CD4-positive, alpha-beta T cell (primary cell): ENCODE data around the gene CABP2. TPM values are rescaled to one million over a fixed set of nuclear protein-coding genes. Genes with fewer than 3 reads are reported as not detected.

Experiments used
- ATAC-seq: fragments of 200-7000 bp; cut with Tn5 transposase; one replicate; pipeline ENCODE4 v1.10.0; 2022; ENCODE audit warnings: mild to moderate bottlenecking; ENCODE audit not compliant: poor library complexity
- CTCF ChIA-PET: fragments of 350-600 bp; sonication (Branson Sonifier 250); formaldehyde crosslinking; loops from one replicate; lab custom pipeline; 2021; ENCODE audit warnings: antibody characterized with exemption, inconsistent platforms; lab: Charles Lee
- POLR2A ChIA-PET: fragments of 350-600 bp; sonication (Branson Sonifier 250); formaldehyde crosslinking; loops from one replicate; lab custom pipeline; 2021; ENCODE audit warnings: antibody characterized with exemption, inconsistent platforms; lab: Charles Lee
- DNase-seq, 14 experiments: peaks; one replicate each; pipeline ENCODE4 v3.0.0-alpha.2; 2013 to 2020; ENCODE audit warnings: mixed read lengths in 2 of 14
- H3K27ac ChIP-seq, 2 donors: one replicate each; pipeline versions ENCODE4 v1.5.1 to v1.7.0; 2013; ENCODE audit warnings: low read length in 2 of 2, low read depth in 1 of 2, mild to moderate bottlenecking in 1 of 2
- H3K27me3 ChIP-seq, 2 experiments: 1 replicate in 1 of 2; 2 replicates in 1 of 2; pipeline versions ENCODE4 v1.6.1 to v1.7.0; 2013; ENCODE audit warnings: low read length in 2 of 2, control low read depth in 1 of 2, mild to moderate bottlenecking in 1 of 2, moderate library complexity in 1 of 2; ENCODE audit not compliant: insufficient read depth in 2 of 2, control insufficient read depth in 1 of 2
- H3K36me3 ChIP-seq: one replicate; pipeline ENCODE4 v1.6.1; 2013; ENCODE audit warnings: low read length, control low read depth; ENCODE audit not compliant: insufficient read depth
- H3K4me1 ChIP-seq: one replicate; pipeline ENCODE4 v1.6.1; 2013; ENCODE audit warnings: low read length, control low read depth; ENCODE audit not compliant: insufficient read depth
- H3K4me3 ChIP-seq: one replicate; pipeline ENCODE4 v1.5.1; 2013; ENCODE audit warnings: mild to moderate bottlenecking, low read length, moderate library complexity
- H3K9me3 ChIP-seq, 2 experiments: 1 replicate in 1 of 2; 2 replicates in 1 of 2; pipeline versions ENCODE4 v1.6.1 to v1.7.0; 2013; ENCODE audit warnings: low read length in 2 of 2, mild to moderate bottlenecking in 2 of 2, control low read depth in 1 of 2, moderate library complexity in 1 of 2; ENCODE audit not compliant: control insufficient read depth in 1 of 2, insufficient read depth in 1 of 2
- H3K27ac Mint-ChIP-seq: one replicate; pipeline ENCODE4 v1.8.0; 2020; ENCODE audit warnings: mixed read lengths
- H3K27me3 Mint-ChIP-seq: one replicate; pipeline ENCODE4 v1.8.0; 2021; ENCODE audit warnings: mixed read lengths
- H3K36me3 Mint-ChIP-seq: one replicate; pipeline ENCODE4 v1.8.0; 2021; ENCODE audit warnings: low read depth, mixed read lengths
- H3K4me1 Mint-ChIP-seq: one replicate; pipeline ENCODE4 v1.8.0; 2021; ENCODE audit warnings: low read depth, mixed read lengths
- H3K4me3 Mint-ChIP-seq: one replicate; pipeline ENCODE4 v1.8.0; 2020; ENCODE audit warnings: mild to moderate bottlenecking, mixed read lengths
- H3K9me3 Mint-ChIP-seq: one replicate; pipeline ENCODE4 v1.8.0; 2020; ENCODE audit warnings: mixed read lengths
- intact Hi-C, 2 experiments: fragments of 100-400 bp; cut with DNase I in 1 of 2; cut with micrococcal nuclease in 1 of 2; formaldehyde crosslinking; loops; one replicate each; pipeline versions ENCODE4 v1.15.1 to v1.9.0; 2023 to 2025; cut with DNase I, micrococcal nuclease
- total RNA-seq, 174 experiments: library from RNA in 2 of 174; stranded (reverse) in 2 of 174; gene quantifications; one replicate each; pipeline ENCODE4 v1.2.3 and lab custom pipeline; 2021 to 2026
- TF ChIP-seq, protein P1 (sequence below): fragments of 200-600 bp; IDR thresholded peaks from one replicate; pipeline ENCODE4 v1.8.0; 2022; ENCODE audit warnings: antibody characterized with exemption, mild to moderate bottlenecking

CABP2 gene
- total RNA-seq, 2 experiments from 2014 or later: not detected

DNA sequence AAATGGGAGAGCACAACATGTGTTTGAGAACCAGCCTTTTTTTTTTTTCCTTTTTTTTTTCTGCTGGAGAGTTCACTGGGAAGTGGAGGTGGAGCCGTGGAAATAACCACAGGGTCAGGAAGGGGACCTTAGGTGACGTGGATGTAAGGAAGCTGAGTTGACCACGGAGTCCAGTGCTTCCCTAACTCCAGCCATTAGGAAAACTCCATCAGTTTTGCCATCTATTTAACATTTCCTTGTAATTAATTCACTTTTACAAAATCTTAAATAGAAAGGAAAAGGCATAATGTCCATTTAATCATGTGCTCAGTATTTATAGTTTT lies 13.3 kb downstream of the CABP2 start:
- Histone ChIP-seq H3K36me3 (peaks cover 10% of the 10 kb centered on the region), H3K4me3 (no peak overlapping the region), H3K27me3 (peaks cover 0 to 9% of the 10 kb centered on the region in 2 experiments), H3K9me3 (no peaks in the 10 kb centered on the region), H3K4me1 (peaks cover 39% of the 10 kb centered on the region), H3K27ac (no peak overlapping the region)
- no peaks in the 10 kb centered on the region for H3K9me3 Mint-ChIP-seq
- POLR2A ChIA-PET: no interaction called here
- H3K36me3 Mint-ChIP-seq: peaks cover 19% of the 10 kb centered on the region
- TF ChIP-seq, protein P1, sequence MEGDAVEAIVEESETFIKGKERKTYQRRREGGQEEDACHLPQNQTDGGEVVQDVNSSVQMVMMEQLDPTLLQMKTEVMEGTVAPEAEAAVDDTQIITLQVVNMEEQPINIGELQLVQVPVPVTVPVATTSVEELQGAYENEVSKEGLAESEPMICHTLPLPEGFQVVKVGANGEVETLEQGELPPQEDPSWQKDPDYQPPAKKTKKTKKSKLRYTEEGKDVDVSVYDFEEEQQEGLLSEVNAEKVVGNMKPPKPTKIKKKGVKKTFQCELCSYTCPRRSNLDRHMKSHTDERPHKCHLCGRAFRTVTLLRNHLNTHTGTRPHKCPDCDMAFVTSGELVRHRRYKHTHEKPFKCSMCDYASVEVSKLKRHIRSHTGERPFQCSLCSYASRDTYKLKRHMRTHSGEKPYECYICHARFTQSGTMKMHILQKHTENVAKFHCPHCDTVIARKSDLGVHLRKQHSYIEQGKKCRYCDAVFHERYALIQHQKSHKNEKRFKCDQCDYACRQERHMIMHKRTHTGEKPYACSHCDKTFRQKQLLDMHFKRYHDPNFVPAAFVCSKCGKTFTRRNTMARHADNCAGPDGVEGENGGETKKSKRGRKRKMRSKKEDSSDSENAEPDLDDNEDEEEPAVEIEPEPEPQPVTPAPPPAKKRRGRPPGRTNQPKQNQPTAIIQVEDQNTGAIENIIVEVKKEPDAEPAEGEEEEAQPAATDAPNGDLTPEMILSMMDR: no peak
- no peak for DNase-seq
- no peak for ATAC-seq
- peak overlapping the region; percentile 76 for H3K4me3 Mint-ChIP-seq
- peak overlapping the region; percentile 98 for H3K27ac Mint-ChIP-seq
- CTCF ChIA-PET: interaction anchor here (0.5 kb wide), 1 partner anchor 30 kb away, joined by 3 read pairs; no protein-coding TSS in a partner anchor
- peaks cover 33% of the 10 kb centered on the region for H3K4me1 Mint-ChIP-seq
- H3K27me3 Mint-ChIP-seq: peaks cover 4% of the 10 kb centered on the region
- intact Hi-C loops: loop anchor here in 1 of 2 experiments (5.0 to 10.0 kb wide), 2 partner anchors 77 to 155 kb away; no protein-coding TSS in a partner anchor

DNA sequence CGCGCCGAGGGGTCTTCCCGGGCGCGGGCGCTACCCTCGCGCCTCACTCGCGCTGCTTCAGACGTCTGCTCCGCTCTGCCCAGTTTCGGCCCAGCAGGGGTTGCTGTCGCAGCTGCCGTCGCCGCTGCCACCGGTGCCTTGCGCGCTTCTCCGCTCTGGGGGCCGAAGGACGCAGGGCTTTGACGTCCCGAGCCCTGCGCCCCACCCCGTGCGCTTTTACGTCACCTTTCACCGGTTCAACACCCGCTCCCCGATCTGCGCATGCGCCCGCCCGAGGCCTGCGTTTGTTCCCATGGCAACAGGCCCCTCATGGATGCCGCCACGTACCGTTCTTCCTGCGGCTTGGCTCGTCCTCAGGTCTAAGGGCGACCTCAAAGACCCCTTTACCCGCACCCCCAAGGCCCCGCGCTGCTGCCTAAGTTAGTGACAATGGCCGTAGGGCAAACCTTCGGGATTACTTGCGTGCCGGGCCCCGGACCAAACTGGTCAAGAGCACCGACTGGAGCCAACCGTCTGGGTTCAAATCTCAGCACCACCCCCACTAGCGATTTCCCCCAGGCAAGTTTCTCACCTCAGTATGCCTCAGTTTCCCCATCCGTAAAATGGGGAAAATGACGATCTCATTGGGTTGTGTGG lies 14.6 kb downstream of the CABP2 start:
- TF ChIP-seq, protein P1: no peak
- Histone ChIP-seq H3K4me3 (peak overlapping the region; percentile 76), H3K9me3 (no peaks in the 10 kb centered on the region), H3K36me3 (peaks cover 10% of the 10 kb centered on the region), H3K27ac (peak overlapping the region; percentile 87 to 97), H3K27me3 (peaks cover 0 to 9% of the 10 kb centered on the region in 2 experiments), H3K4me1 (peaks cover 43% of the 10 kb centered on the region)
- ChIA-PET POLR2A (interaction anchor here (0.6 to 1.1 kb wide), 7 partner anchors 26 to 183 kb away, joined by 3 to 6 read pairs (median 3); partner anchors contain the start of genes AIP, PTPRCAP and TBC1D10C), CTCF (interaction anchor here (1.1 to 1.3 kb wide), 2 partner anchors 107 to 119 kb away, joined by 3 read pairs; partner anchors contain the start of gene PPP1CA)
- H3K27me3 Mint-ChIP-seq: no peaks in the 10 kb centered on the region
- H3K36me3 Mint-ChIP-seq: peaks cover 19% of the 10 kb centered on the region
- ATAC-seq (peak; percentile 44), DNase-seq (peak; percentile 97 to 100 (median 99))
- intact Hi-C loops: loop anchor here (1.0 to 10.0 kb wide), 7 partner anchors 44 to 266 kb away; partner anchors contain the start of genes CARNS1 (in 1 of the 2), NDUFV1 (in 1 of the 2), POLD4 (in 1 of the 2) and PPP1CA (in 1 of the 2)
- peak overlapping the region; percentile 98 for H3K27ac Mint-ChIP-seq
- H3K4me1 Mint-ChIP-seq: peaks cover 38% of the 10 kb centered on the region
- H3K4me3 Mint-ChIP-seq: peak overlapping the region; percentile 93
- no peaks in the 10 kb centered on the region for H3K9me3 Mint-ChIP-seq

DNA sequence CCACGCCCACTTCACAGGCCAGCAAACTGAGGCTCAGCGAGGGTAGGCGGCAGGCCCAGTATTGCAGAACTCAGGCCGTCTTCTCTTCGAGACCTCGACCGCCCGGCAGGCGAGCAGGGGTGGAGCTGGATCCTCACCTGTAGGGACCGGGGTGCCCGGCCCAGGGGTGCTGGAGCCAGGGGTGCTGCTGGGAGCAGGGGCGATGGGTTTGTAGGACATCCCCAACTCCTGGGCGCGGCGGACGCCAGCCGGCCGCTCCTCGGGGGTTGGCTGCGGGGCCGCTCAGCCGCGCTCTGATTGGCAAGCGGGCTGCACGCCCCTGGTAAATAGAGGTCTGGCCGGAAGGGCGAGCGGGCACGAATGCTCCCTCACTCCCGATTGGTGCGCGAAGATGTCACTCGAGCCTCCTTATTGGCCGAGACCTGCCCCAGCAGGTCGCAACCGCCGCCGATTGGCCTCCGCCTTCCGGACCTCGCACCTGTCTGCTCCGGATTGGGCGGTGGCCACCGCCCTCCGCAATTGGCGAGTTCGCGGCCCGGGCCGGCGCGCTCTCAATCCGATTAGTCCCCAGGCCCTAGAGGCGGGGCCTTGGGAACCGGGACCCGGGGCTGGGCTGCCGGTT lies 15.3 kb downstream of the CABP2 start, which contains the start of gene CDK2AP2:
TSS of gene CDK2AP2 (minus strand) at position 299 of the 622 bp plus-strand sequence. CDS start at position 219, 80 bp downstream.
- Mint-ChIP-seq H3K27ac (peak within 1 kb of the TSS; percentile 98), H3K9me3 (no peaks in the 10 kb centered on the region), H3K36me3 (peaks cover 22% of the 10 kb centered on the region), H3K4me1 (peaks cover 44% of the 10 kb centered on the region), H3K27me3 (no peaks in the 10 kb centered on the region), H3K4me3 (peak within 1 kb of the TSS; percentile 93)
- H3K9me3 ChIP-seq: no peaks in the 10 kb centered on the region
- DNase-seq (peak; percentile 91 to 99 (median 97)), ATAC-seq (peak; percentile 71)
- H3K4me3 ChIP-seq: peak within 1 kb of the TSS; percentile 76
- ChIA-PET POLR2A (interaction anchor here (0.6 to 1.5 kb wide), 10 partner anchors 22 to 184 kb away, joined by 3 to 7 read pairs (median 3); partner anchors contain the start of genes AIP, POLD4, PTPRCAP and TBC1D10C), CTCF (interaction anchor here (1.1 to 1.3 kb wide), 2 partner anchors 107 to 118 kb away, joined by 3 read pairs; partner anchors contain the start of gene PPP1CA)
- peak within 1 kb of the TSS; percentile 87 to 97 for H3K27ac ChIP-seq
- TF ChIP-seq, protein P1: no peak
- H3K36me3 ChIP-seq: peaks cover 12% of the 10 kb centered on the region
- peaks cover 50% of the 10 kb centered on the region for H3K4me1 ChIP-seq
- peaks cover 0 to 9% of the 10 kb centered on the region in 2 experiments for H3K27me3 ChIP-seq
- intact Hi-C loops: loop anchor here (1.0 to 10.0 kb wide), 11 partner anchors 44 to 266 kb away; partner anchors contain the start of genes PPP1CA (in 2 of the 2), PTPRCAP (in 2 of the 2), CARNS1 (in 1 of the 2) and NDUFV1 (in 1 of the 2)
